ENCODE results near the gene SELENON. TPM values are rescaled to one million over a fixed set of nuclear protein-coding genes. Genes with fewer than 3 reads are reported as not detected.

SELENON gene
- total RNA-seq, 2 experiments from 2014 or later: 9.9 to 28.3 TPM

- no peaks in the 10 kb centered on the region for H4K20me1 ChIP-seq (ENCODE audit: insufficient read depth, low read length)
- peaks cover 16% of the 10 kb centered on the region for H3K4me1 ChIP-seq (ENCODE audit: insufficient read depth, low read length, poor library complexity, severe bottlenecking)
- H3K4me3 ChIP-seq (ENCODE audit: low read depth, low read length, poor library complexity, severe bottlenecking): peak within 1 kb of the TSS; percentile 77
- H2AFZ ChIP-seq (ENCODE audit: low read length): peak within 1 kb of the TSS; percentile 92
- no TSS peak for BruUV-seq (replicated peaks)
- H3K79me2 ChIP-seq (ENCODE audit: insufficient read depth, low read depth, low read length): peaks cover 37% of the 10 kb centered on the region; the same call in 1 of the 2 replicates
- intact Hi-C loops (cut with micrococcal nuclease; ENCODE audit: unreplicated experiment): no loop called here
- no peak for TF ChIP-seq EZH2phosphoT487 (IDR thresholded peaks at IDR 0.05; ENCODE audit: borderline replicate concordance, low read depth, low read length)
- TF ChIP-seq CTCF (conservative IDR thresholded peaks at IDR 0.05; ENCODE audit: low read length): no peak
- H3K9me2 ChIP-seq (ENCODE audit: insufficient read depth, low read length): no peaks in the 10 kb centered on the region
- peak within 1 kb of the TSS; percentile 41 for H3K27ac ChIP-seq (ENCODE audit: low read depth, low read length, poor library complexity, severe bottlenecking)
- peak within 1 kb of the TSS; percentile 98 for H3K4me2 ChIP-seq (ENCODE audit: low read length)
- ChIA-PET CTCF (ENCODE audit: unreplicated experiment) (no interaction called here), POLR2A (no interaction called here)
- peak; percentile 90 for DNase-seq (ENCODE audit: low spot score)
- no peaks in the 10 kb centered on the region for H3K9me3 ChIP-seq (ENCODE audit: low read length)
- no peaks in the 10 kb centered on the region for H3K36me3 ChIP-seq (ENCODE audit: insufficient read depth, low read length)
Observed at GRCh38 chr1:25858906-25859789, 59.2 kb downstream of the SELENON start, which contains the start of gene AUNIP. TSS of gene AUNIP (minus strand) at chr1:25859457. CDS start at chr1:25859357, 100 bp downstream.

GRCh38 chr1:25861316-25862286, 61.6 kb downstream of the SELENON start:
- peaks cover 21% of the 10 kb centered on the region; the same call in 1 of the 2 replicates for H3K79me2 ChIP-seq (ENCODE audit: insufficient read depth, low read depth, low read length)
- no peaks in the 10 kb centered on the region for H3K36me3 ChIP-seq (ENCODE audit: insufficient read depth, low read length)
- no peak overlapping the region for H3K4me3 ChIP-seq (ENCODE audit: low read depth, low read length, poor library complexity, severe bottlenecking)
- CTCF ChIA-PET (ENCODE audit: unreplicated experiment): no interaction called here
- TF ChIP-seq CTCF (conservative IDR thresholded peaks at IDR 0.05; ENCODE audit: low read length): no peak
- no peak for TF ChIP-seq EZH2phosphoT487 (IDR thresholded peaks at IDR 0.05; ENCODE audit: borderline replicate concordance, low read depth, low read length)
- intact Hi-C loops (cut with micrococcal nuclease; ENCODE audit: unreplicated experiment): no loop called here
- no TSS peak for BruUV-seq (replicated peaks)
- no peaks in the 10 kb centered on the region for H4K20me1 ChIP-seq (ENCODE audit: insufficient read depth, low read length)
- H3K4me2 ChIP-seq (ENCODE audit: low read length): no peak overlapping the region
- H2AFZ ChIP-seq (ENCODE audit: low read length): no peak overlapping the region
- DNase-seq (ENCODE audit: low spot score): no peak
- no peak overlapping the region for H3K27ac ChIP-seq (ENCODE audit: low read depth, low read length, poor library complexity, severe bottlenecking)
- H3K9me2 ChIP-seq (ENCODE audit: insufficient read depth, low read length): no peaks in the 10 kb centered on the region
- POLR2A ChIA-PET: interaction anchor here (0.7 kb wide), 1 partner anchor 49 kb away, joined by 3 read pairs; no protein-coding TSS in a partner anchor
- H3K9me3 ChIP-seq (ENCODE audit: low read length): no peaks in the 10 kb centered on the region
- peaks cover 10% of the 10 kb centered on the region for H3K4me1 ChIP-seq (ENCODE audit: insufficient read depth, low read length, poor library complexity, severe bottlenecking)
